Measurements from ENCODE around the gene SNX20.

The SNX20 gene

GRCh38 chr16:50651835-50652438, 29.2 kb downstream of the SNX20 start:
- no peak for TF ChIP-seq CTCF (IDR thresholded peaks at IDR 0.05; ENCODE audit: low read depth, low read length, missing control alignments)
- no peak overlapping the region for H3K4me3 ChIP-seq (ENCODE audit: low read depth, low read length)
- DNase-seq (ENCODE audit: low read depth): no peak
- in situ Hi-C loops (cut with HindIII; ENCODE audit: low sequenced_read_pairs): no loop called here

GRCh38 chr16:50646345-50646744, 34.8 kb downstream of the SNX20 start:
- no peak for TF ChIP-seq CTCF (IDR thresholded peaks at IDR 0.05; ENCODE audit: low read depth, low read length, missing control alignments)
- in situ Hi-C loops (cut with HindIII; ENCODE audit: low sequenced_read_pairs): no loop called here
- DNase-seq (ENCODE audit: low read depth): no peak
- H3K4me3 ChIP-seq (ENCODE audit: low read depth, low read length): no peak overlapping the region

- TF ChIP-seq CTCF (IDR thresholded peaks at IDR 0.05; ENCODE audit: low read depth, low read length, missing control alignments): no peak
- DNase-seq (ENCODE audit: low read depth): no peak
- no peak overlapping the region for H3K4me3 ChIP-seq (ENCODE audit: low read depth, low read length)
- in situ Hi-C loops (cut with HindIII; ENCODE audit: low sequenced_read_pairs): no loop called here
Measured at GRCh38 chr16:50645563-50646220, 35.4 kb downstream of the SNX20 start.

GRCh38 chr16:50644729-50645128, 36.4 kb downstream of the SNX20 start:
- no peak for DNase-seq (ENCODE audit: low read depth)
- in situ Hi-C loops (cut with HindIII; ENCODE audit: low sequenced_read_pairs): no loop called here
- no peak overlapping the region for H3K4me3 ChIP-seq (ENCODE audit: low read depth, low read length)
- TF ChIP-seq CTCF (IDR thresholded peaks at IDR 0.05; ENCODE audit: low read depth, low read length, missing control alignments): peak; percentile 31

GRCh38 chr16:50644245-50644644, 36.9 kb downstream of the SNX20 start:
- no peak for DNase-seq (ENCODE audit: low read depth)
- in situ Hi-C loops (cut with HindIII; ENCODE audit: low sequenced_read_pairs): no loop called here
- no peak overlapping the region for H3K4me3 ChIP-seq (ENCODE audit: low read depth, low read length)
- TF ChIP-seq CTCF (IDR thresholded peaks at IDR 0.05; ENCODE audit: low read depth, low read length, missing control alignments): no peak

- TF ChIP-seq CTCF (IDR thresholded peaks at IDR 0.05; ENCODE audit: low read depth, low read length, missing control alignments): no peak
- in situ Hi-C loops (cut with HindIII; ENCODE audit: low sequenced_read_pairs): no loop called here
- H3K4me3 ChIP-seq (ENCODE audit: low read depth, low read length): no peak overlapping the region
- no peak for DNase-seq (ENCODE audit: low read depth)
Measured at GRCh38 chr16:50643192-50643591, 37.9 kb downstream of the SNX20 start.

Measured in astrocyte of the cerebellum (primary cell).